Limb (tissue), 2 donors: ENCODE results near the gene AGO1.
"Not testable (repeated sequence)": the region's sequence is repeated elsewhere in the genome, so short reads cannot be mapped to it uniquely, and the experiment has no call there.

ENCODE experiments used
- DNase-seq, 2 donors: peaks; one replicate each; pipeline ENCODE4 v3.0.0-alpha.2; 2016; ENCODE audit errors: extremely low spot score in 2 of 2

AGO1 gene

DNA sequence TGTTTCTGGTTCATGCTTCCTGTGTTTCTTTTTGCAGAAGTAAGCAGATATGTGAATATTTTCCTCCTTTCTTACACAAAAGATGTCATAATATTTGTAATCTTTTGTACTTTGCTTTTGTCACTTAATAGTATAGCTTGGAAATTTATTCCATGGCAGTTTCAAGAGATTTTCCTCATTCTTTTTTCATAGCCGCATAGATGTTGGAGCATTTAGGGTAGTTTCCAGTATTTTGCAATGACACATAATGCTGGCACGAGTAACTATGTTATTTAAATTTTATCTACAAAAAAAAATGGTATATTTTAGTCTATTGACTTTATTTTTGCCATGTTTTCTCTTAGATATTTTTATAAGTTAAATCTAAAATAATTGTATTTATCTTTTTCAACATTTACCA lies 88.6 kb downstream of the AGO1 start:
- no peak for DNase-seq

DNA sequence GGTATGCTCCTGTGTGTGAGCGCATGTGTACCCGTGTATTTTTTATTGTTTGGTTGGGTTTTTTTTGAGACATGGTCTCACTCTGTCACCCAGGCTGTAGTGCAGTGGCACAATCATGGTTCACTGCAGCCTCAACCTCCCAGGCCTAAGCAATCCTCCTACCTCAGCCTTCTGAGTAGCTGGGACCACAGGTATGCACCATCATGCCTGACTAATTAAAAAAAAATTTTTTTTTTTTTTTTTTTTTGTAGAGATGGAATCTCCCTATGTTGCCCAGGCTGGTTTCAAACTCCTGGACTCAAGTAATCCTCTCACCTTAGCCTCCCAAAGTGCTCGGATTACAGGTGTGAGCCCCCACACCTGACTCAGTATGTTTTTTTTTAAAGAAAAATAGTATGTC lies 89.6 kb downstream of the AGO1 start:
- not testable (repeated sequence) for DNase-seq

DNA sequence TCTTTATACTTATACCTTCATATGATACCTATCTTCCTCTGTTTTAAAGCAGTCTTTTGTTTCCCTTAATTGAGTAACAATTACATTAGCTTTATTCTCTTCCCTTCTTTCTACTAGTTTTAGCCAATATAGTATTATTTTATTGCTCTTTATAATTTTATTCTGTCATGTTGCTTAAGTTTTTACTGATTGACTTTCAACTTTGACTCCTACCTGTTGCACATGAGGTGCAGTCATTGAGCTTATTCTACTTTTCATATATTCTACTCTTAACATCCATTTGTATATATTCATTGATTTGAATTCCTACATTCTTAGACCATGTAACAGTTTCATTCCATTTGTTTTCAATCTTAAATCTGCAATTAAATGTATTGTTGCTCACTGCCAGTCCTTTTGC lies 97.1 kb downstream of the AGO1 start:
- DNase-seq = no peak
